Keratinocyte (primary cell): ENCODE results near the gene ABL1.

ENCODE experiments used
- CTCF ChIP-seq, 3 experiments: IDR thresholded peaks in 1 of 3; conservative IDR thresholded peaks in 1 of 3; optimal IDR thresholded peaks in 1 of 3; 2 replicates in 2 of 3; 3 replicates in 1 of 3; pipeline versions ENCODE3 to v1.5.1; 2011; ENCODE audit warnings: low read length in 3 of 3, mild to moderate bottlenecking in 3 of 3, moderate library complexity in 2 of 3, control low read depth in 1 of 3, inconsistent platforms in 1 of 3; ENCODE audit not compliant: insufficient read depth in 2 of 3; ENCODE audit errors: extremely low read depth in 1 of 3
- EZH2 ChIP-seq: IDR thresholded peaks from one replicate; pipeline ENCODE4 v1.6.1; 2012; ENCODE audit warnings: inconsistent platforms, mild to moderate bottlenecking, low read length, moderate library complexity

GRCh38 chr9:130927995-130928900 is 93.2 kb downstream of the ABL1 start:
- TF ChIP-seq CTCF (optimal IDR thresholded peaks at IDR 0.05 in 1 of 3, IDR thresholded peaks at IDR 0.05 in 1 of 3, conservative IDR thresholded peaks at IDR 0.05 in 1 of 3; ENCODE audit: extremely low read depth in 1 of 3, insufficient read depth in 2 of 3, low read length in 3 of 3) = no peak
- no peak for TF ChIP-seq EZH2
